Stimulated activated CD4-positive, alpha-beta T cell treated with anti-CD3 and anti-CD28 coated beads, Interleukin-2, amount 100 ng/mL, for 4 hours (primary cell): ENCODE data around the gene PIK3IP1.
A peak's percentile ranks its signal among the peaks of the same experiment; 100 is the strongest.

Experiments used
- DNase-seq: peaks from one replicate; pipeline ENCODE4 v3.0.0-alpha.2; 2020; ENCODE audit warnings: low read depth

PIK3IP1 gene

DNA sequence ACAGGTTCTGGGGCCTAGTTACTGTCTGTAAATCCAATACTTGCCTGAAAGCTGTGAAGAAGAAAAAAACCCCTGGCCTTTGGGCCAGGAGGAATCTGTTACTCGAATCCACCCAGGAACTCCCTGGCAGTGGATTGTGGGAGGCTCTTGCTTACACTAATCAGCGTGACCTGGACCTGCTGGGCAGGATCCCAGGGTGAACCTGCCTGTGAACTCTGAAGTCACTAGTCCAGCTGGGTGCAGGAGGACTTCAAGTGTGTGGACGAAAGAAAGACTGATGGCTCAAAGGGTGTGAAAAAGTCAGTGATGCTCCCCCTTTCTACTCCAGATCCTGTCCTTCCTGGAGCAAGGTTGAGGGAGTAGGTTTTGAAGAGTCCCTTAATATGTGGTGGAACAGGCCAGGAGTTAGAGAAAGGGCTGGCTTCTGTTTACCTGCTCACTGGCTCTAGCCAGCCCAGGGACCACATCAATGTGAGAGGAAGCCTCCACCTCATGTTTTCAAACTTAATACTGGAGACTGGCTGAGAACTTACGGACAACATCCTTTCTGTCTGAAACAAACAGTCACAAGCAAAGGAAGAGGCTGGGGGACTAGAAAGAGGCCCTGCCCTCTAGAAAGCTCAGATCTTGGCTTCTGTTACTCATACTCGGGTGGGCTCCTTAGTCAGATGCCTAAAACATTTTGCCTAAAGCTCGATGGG lies 13.5 kb downstream of the PIK3IP1 start:
- no peak for DNase-seq

DNA sequence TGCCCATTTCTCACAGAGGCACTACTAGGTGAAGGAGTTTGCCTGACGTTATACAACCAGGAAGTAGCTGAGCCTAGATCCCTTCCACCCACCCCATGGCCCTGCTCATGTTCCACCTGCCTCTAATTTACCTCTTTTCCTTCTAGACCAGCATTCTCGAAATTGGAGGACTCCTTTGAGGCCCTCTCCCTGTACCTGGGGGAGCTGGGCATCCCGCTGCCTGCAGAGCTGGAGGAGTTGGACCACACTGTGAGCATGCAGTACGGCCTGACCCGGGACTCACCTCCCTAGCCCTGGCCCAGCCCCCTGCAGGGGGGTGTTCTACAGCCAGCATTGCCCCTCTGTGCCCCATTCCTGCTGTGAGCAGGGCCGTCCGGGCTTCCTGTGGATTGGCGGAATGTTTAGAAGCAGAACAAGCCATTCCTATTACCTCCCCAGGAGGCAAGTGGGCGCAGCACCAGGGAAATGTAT lies 14.1 kb downstream of the PIK3IP1 start:
- no peak for DNase-seq

DNA sequence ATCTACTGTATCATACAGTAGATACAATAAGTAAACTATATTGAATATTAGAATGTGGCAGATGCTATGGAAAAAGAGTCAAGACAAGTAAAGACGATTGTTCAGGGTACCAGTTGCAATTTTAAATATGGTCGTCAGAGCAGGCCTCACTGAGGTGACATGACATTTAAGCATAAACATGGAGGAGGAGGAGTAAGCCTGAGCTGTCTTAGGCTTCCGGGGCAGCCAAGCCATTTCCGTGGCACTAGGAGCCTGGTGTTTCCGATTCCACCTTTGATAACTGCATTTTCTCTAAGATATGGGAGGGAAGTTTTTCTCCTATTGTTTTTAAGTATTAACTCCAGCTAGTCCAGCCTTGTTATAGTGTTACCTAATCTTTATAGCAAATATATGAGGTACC lies 14.5 kb downstream of the PIK3IP1 start:
- no peak for DNase-seq

- no peak for DNase-seq
These were observed 15.7 kb downstream of the PIK3IP1 start for GRCh38 chr22:31276426-31277167.

DNA sequence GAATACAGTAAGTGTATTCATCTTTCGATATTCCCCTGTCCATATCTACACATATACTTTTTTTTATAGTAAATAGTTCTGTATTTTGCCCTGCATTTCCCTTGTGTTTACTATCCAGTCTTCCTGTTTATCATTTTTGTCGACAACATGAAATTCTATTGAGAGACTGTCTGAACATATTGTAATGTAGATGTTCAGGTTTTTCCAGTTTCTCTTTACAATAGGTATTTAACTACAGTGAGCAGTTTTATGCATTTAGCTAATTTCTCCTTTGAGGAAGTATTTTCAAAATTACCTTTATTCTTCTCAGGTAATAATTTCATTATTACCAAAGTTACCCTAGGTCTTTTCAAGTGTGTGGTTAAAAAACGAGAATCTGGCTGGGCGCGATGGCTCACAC lies 16.7 kb downstream of the PIK3IP1 start:
- DNase-seq: no peak

DNA sequence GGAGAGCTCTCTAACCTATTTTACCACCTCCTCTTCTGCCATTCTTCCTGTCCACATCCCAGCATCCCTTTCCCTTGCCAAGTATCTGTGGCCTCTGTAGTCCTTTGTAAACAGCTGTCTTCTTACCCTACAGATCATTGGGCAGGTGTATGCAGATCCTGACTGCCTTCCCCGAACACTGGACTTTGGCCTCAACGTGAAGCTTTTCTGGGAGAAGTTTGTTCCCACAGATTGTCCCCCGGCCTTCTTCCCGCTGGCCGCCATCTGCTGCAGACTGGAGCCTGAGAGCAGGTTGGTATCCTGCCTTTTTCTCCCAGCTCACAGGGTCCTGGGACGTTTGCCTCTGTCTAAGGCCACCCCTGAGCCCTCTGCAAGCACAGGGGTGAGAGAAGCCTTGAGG lies 17.3 kb downstream of the PIK3IP1 start:
- DNase-seq: no peak

- no peak for DNase-seq
These were observed 18.3 kb downstream of the PIK3IP1 start for GRCh38 chr22:31274017-31274416.

- DNase-seq: peak; percentile 31
These were observed 19.5 kb downstream of the PIK3IP1 start for GRCh38 chr22:31272522-31273446.

- DNase-seq: no peak
These were observed 20.8 kb downstream of the PIK3IP1 start for GRCh38 chr22:31271485-31271884.

GRCh38 chr22:31271026-31271425 lies 21.3 kb downstream of the PIK3IP1 start:
- no peak for DNase-seq

GRCh38 chr22:31269892-31270579 lies 22.3 kb downstream of the PIK3IP1 start:
- DNase-seq: no peak

DNA sequence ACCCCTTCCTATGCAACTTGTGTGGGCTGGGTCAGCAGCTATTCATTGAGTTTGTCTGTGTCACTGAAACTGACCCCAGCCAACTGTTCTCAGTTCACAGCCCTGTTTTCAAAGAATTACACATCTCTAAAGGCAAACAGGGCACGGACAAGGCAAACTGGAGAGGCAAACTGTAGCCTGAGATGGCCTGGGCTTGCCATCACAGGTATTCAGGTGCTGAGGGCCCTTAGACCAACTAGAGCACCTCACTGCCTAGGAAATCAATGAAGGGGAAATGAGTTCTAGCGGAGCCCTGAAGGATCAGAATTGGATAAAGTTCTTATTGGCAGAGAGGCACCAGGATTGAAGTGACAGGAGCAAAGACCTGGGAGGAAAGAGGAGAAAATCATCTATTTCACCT lies 24.0 kb downstream of the PIK3IP1 start:
- DNase-seq: no peak

GRCh38 chr22:31263896-31264640 lies 28.2 kb downstream of the PIK3IP1 start:
- no peak for DNase-seq

DNA sequence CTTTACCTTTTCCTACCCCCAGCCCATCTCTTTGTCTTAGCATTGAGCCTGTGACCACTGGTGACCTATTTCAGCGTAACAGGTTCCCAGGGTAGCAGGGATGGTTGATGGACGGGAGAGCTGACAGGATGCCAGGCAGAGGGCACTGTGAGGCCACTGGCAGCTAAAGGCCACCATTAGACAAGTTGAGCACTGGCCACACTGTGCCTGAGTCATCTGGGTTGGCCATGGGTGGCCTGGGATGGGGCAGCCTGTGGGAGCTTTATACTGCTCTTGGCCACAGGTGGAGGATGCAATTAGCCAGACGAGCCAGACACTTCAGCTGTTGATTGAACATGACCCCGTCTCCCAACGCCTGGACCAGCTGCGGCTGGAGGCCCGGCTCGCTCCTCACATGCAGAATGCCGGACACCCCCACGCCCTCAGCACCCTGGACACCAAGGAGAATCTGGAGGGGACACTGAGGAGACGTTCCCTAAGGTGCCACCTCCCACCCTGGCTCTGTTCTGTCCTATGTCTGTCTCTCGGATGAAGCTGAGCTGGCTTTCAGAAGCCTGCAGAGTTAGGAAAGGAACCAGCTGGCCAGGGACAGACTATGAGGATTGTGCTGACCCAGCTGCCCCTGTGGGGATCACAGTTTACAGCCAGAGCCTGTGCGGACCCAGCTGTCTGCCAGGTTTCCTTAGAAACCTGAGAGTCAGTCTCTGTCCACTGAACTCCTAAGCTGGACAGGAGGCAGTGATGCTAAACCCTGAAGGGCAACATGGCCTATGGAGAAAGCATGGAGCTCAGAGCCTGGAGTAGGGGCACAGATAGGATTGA lies 29.8 kb downstream of the PIK3IP1 start:
- DNase-seq: no peak

GRCh38 chr22:31260474-31260856 lies 31.8 kb downstream of the PIK3IP1 start:
- no peak for DNase-seq

DNA sequence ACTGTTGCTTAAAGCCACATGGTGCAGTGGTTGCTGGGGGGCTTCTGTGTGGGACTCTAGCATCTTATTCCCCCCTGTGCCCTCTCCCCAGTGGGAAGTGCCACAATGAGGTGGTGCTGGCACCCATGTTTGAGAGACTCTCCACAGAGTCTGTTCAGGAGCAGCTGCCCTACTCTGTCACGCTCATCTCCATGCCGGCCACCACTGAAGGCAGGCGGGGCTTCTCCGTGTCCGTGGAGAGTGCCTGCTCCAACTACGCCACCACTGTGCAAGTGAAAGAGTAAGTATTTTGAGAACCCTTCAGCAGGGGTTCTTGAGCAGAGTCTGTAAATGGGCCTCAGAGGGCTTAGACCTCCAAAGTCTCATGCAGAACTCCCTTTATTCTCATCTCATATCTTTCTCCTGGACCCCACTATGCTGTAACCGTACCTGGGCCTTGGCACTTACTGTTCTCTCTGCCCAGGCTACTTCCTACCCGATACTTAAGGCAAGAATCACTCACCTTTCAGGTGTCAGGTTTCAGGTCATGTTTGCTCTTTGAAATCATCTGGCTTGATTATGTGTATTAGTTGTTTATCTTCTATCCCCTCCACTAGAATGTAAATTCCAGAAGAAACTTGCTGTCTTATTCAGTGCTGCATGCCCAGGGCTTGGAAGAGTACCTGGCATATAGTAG lies 32.4 kb downstream of the PIK3IP1 start:
- no peak for DNase-seq

- DNase-seq: no peak
These were observed 38.3 kb downstream of the PIK3IP1 start for GRCh38 chr22:31253949-31254348.

DNA sequence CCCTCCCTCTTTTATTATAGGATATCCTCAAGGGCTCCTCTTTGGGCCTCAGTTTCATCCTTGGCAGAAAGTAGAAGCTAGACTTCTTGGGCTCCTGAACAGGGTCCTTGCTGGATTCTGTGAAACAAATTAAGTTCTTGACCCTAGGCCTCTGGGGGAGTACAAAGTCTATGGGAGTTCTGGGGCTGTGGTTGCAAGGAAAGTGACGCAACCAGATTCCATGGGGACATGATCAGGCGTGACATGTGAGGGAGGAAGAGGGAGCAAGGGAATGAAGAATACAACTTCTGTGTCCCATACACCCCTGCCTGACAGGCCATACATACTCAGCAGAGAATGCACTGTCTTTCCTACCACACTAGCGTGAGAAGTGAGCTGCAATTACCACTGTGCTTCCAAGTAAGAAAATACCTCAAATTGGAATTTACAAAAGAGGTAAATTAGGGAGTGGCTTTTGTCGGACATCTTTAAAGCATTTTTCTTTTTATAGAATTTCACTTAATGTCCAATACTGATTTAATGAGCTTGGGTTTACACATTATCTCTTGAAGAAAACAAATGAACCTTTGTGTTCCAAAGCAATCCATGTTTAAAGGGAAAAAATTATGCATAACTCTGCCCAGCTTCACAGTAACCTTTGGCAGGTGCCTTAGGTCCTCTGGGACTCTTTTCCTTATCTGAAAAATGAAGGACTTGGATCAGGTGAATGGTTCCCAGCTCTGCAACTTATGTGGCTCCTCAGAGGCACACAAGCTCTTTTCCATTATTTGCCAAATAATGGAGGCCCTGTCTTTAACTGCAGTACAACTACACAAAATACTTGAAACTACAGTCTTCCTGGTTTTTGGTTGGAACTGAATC lies 41.3 kb downstream of the PIK3IP1 start:
- DNase-seq: no peak
